ENCODE data around the gene OR51B5. TPM values are rescaled to one million over a fixed set of nuclear protein-coding genes. Genes with fewer than 3 reads are reported as not detected.

Gene OR51B5
- total and polyA plus RNA-seq, 2 of the 13 experiments (the other 11 are each of a cell fraction or from before 2014, with no cell fraction given) = 0.16 to 0.18 TPM

DNA sequence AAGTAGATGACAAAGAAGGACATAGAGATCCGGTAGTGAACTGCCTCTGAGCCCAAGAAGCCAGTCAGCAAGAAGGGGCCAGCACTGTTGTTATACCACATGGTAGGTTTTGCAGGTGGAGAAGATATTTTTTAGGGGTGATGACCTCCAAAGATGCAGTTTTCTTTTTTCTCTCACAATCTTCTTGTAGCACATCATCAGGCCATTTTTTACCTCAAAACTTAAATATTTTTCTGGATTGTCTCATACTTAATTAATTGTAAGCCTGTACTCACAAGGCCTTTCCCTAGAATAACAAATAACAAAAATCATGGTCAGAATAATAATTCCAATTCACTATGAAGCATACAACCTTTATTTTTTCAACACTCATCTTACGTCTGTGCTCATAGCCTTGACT, 41.5 kb downstream of the OR51B5 start, which contains the start of gene OR51B4 (continued):
- TF ChIP-seq, protein P1, sequence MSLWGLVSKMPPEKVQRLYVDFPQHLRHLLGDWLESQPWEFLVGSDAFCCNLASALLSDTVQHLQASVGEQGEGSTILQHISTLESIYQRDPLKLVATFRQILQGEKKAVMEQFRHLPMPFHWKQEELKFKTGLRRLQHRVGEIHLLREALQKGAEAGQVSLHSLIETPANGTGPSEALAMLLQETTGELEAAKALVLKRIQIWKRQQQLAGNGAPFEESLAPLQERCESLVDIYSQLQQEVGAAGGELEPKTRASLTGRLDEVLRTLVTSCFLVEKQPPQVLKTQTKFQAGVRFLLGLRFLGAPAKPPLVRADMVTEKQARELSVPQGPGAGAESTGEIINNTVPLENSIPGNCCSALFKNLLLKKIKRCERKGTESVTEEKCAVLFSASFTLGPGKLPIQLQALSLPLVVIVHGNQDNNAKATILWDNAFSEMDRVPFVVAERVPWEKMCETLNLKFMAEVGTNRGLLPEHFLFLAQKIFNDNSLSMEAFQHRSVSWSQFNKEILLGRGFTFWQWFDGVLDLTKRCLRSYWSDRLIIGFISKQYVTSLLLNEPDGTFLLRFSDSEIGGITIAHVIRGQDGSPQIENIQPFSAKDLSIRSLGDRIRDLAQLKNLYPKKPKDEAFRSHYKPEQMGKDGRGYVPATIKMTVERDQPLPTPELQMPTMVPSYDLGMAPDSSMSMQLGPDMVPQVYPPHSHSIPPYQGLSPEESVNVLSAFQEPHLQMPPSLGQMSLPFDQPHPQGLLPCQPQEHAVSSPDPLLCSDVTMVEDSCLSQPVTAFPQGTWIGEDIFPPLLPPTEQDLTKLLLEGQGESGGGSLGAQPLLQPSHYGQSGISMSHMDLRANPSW (CRISPR knock-in tag; IDR thresholded peaks at IDR 0.05; ENCODE audit: borderline replicate concordance) = no peak
- TF ChIP-seq, protein P2, sequence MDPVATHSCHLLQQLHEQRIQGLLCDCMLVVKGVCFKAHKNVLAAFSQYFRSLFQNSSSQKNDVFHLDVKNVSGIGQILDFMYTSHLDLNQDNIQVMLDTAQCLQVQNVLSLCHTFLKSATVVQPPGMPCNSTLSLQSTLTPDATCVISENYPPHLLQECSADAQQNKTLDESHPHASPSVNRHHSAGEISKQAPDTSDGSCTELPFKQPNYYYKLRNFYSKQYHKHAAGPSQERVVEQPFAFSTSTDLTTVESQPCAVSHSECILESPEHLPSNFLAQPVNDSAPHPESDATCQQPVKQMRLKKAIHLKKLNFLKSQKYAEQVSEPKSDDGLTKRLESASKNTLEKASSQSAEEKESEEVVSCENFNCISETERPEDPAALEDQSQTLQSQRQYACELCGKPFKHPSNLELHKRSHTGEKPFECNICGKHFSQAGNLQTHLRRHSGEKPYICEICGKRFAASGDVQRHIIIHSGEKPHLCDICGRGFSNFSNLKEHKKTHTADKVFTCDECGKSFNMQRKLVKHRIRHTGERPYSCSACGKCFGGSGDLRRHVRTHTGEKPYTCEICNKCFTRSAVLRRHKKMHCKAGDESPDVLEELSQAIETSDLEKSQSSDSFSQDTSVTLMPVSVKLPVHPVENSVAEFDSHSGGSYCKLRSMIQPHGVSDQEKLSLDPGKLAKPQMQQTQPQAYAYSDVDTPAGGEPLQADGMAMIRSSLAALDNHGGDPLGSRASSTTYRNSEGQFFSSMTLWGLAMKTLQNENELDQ (CRISPR knock-in tag; IDR thresholded peaks at IDR 0.05; ENCODE audit: borderline replicate concordance) = no peak
- no peak for TF ChIP-seq ZNF484 (CRISPR knock-in tag; IDR thresholded peaks at IDR 0.05; ENCODE audit: borderline replicate concordance, low read depth)
- no peak for TF ChIP-seq ZNF572 (CRISPR knock-in tag; IDR thresholded peaks at IDR 0.05)
- no peak for TF ChIP-seq PLRG1 (conservative IDR thresholded peaks at IDR 0.05)
- TF ChIP-seq ZBTB21 (CRISPR knock-in tag; IDR thresholded peaks at IDR 0.05) = no peak

DNA sequence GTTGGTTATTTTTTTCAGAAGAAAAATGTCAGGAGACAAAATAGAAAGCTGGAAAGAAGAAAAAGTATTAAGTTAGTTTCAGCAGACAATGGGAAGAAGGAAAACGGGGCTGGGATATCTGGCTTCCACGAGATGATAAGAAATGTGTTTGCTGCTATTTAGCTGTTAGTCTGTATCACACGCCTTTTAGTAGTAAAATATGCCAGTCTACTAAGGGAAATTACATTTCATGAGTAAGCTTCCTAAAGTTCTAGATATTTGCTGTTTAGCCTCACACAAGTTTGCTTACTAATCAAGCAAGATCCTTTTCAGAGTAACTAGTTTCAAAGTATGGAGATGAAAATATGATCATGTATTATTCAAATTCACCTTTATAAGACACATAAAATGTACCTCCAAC, 43.1 kb downstream of the OR51B5 start:
- H3K4me3 ChIP-seq (replicated peaks in 1 of 3; ENCODE audit: insufficient read depth in 1 of 3, low read depth in 2 of 3, low read length in 3 of 3) = no peak overlapping the region
- H3K79me2 ChIP-seq (ENCODE audit: insufficient read depth, low read length) = no peaks in the 10 kb centered on the region
- POLR2A ChIA-PET = no interaction called here
- whole genome bisulfite sequencing (ENCODE audit: low lambda C conversion rate) = 3% methylated on average over 3 of the region's 3 CpGs
- BruUV-seq (replicated peaks) = no TSS peak
- no peak for ATAC-seq
- H3K27ac ChIP-seq (ENCODE audit: extremely low read length, insufficient read depth, low read length) = no peak overlapping the region
- in situ Hi-C loops (cut with HindIII; ENCODE audit: extremely low pct_ligation_motif_present, low pct_unique_long_range_greater_than_20kb) = no loop called here
- no peak overlapping the region for H3K4me2 ChIP-seq (ENCODE audit: low read depth, low read length)
- CTCF ChIA-PET (ENCODE audit: low intra/inter-chr PET ratio, low total read pairs) = no interaction called here
- H3K4me1 ChIP-seq (ENCODE audit: insufficient read depth, low read length) = no peaks in the 10 kb centered on the region
- no peaks in the 10 kb centered on the region for H3K9me3 ChIP-seq (ENCODE audit: low read length)
- no peak overlapping the region for H3K9ac ChIP-seq (ENCODE audit: insufficient read depth, low read depth, low read length)
- FAIRE-seq = no peak
- H3K36me3 ChIP-seq (replicated peaks in 1 of 2; ENCODE audit: control insufficient read depth in 1 of 2, insufficient read depth in 2 of 2, low read length in 2 of 2) = no peaks in the 10 kb centered on the region
- H3K27me3 ChIP-seq (ENCODE audit: control insufficient read depth in 1 of 2, insufficient read depth in 2 of 2, low read length in 2 of 2) = no peaks in the 10 kb centered on the region
- no peak overlapping the region for H2AFZ ChIP-seq (ENCODE audit: low read length)
- H4K20me1 ChIP-seq (ENCODE audit: insufficient read depth, low read length) = no peaks in the 10 kb centered on the region
- DNase-seq (ENCODE audit: low spot score) = no peak
- intact Hi-C loops (cut with micrococcal nuclease; ENCODE audit: unreplicated experiment) = no loop called here
- TF ChIP-seq HOXA3 (CRISPR knock-in tag; IDR thresholded peaks at IDR 0.05) (no peak), CSRNP2 (CRISPR knock-in tag; conservative IDR thresholded peaks at IDR 0.05; ENCODE audit: low read depth) (no peak), ZC3H4 (CRISPR knock-in tag; IDR thresholded peaks at IDR 0.05; ENCODE audit: borderline replicate concordance) (no peak), ZNF24 (IDR thresholded peaks at IDR 0.05) (no peak)
- TF ChIP-seq, protein P1 (CRISPR knock-in tag; IDR thresholded peaks at IDR 0.05; ENCODE audit: borderline replicate concordance) = no peak
- TF ChIP-seq, protein P3, sequence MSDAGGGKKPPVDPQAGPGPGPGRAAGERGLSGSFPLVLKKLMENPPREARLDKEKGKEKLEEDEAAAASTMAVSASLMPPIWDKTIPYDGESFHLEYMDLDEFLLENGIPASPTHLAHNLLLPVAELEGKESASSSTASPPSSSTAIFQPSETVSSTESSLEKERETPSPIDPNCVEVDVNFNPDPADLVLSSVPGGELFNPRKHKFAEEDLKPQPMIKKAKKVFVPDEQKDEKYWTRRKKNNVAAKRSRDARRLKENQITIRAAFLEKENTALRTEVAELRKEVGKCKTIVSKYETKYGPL (CRISPR knock-in tag; IDR thresholded peaks at IDR 0.05) = no peak
- TF ChIP-seq, protein P4, sequence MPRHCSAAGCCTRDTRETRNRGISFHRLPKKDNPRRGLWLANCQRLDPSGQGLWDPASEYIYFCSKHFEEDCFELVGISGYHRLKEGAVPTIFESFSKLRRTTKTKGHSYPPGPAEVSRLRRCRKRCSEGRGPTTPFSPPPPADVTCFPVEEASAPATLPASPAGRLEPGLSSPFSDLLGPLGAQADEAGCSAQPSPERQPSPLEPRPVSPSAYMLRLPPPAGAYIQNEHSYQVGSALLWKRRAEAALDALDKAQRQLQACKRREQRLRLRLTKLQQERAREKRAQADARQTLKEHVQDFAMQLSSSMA (CRISPR knock-in tag; IDR thresholded peaks at IDR 0.05) = no peak

Measured in HepG2 (cell line).